ENCODE results near the gene KDM8. TPM values are rescaled to one million over a fixed set of nuclear protein-coding genes. Genes with fewer than 3 reads are reported as not detected.
A peak's percentile ranks its signal among the peaks of the same experiment; 100 is the strongest.

KDM8 gene
- total RNA-seq, 1 donor from 2014 or later, result 8.6 TPM

DNA sequence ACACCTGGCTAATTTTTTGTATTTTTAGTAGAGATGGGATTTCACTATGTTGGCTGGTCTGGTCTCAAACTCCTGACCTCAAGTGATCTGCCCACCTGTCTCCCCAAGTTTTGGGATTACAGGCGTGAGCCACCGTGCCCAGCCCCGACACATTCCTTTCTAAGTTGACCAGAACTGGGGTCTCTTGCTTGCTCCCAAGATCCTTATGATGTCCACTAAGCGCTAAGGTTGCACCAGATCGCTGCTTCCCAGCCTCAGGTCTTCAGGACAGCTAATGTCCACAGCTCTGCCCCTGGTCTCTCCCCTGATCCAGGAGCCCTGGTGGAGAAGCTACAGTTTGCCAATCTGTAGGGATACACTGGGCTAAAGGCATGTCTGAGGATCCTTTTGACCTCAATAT lies 35.7 kb downstream of the KDM8 start:
- H3K9me3 ChIP-seq, result no peaks in the 10 kb centered on the region
- TF ChIP-seq, protein P1, sequence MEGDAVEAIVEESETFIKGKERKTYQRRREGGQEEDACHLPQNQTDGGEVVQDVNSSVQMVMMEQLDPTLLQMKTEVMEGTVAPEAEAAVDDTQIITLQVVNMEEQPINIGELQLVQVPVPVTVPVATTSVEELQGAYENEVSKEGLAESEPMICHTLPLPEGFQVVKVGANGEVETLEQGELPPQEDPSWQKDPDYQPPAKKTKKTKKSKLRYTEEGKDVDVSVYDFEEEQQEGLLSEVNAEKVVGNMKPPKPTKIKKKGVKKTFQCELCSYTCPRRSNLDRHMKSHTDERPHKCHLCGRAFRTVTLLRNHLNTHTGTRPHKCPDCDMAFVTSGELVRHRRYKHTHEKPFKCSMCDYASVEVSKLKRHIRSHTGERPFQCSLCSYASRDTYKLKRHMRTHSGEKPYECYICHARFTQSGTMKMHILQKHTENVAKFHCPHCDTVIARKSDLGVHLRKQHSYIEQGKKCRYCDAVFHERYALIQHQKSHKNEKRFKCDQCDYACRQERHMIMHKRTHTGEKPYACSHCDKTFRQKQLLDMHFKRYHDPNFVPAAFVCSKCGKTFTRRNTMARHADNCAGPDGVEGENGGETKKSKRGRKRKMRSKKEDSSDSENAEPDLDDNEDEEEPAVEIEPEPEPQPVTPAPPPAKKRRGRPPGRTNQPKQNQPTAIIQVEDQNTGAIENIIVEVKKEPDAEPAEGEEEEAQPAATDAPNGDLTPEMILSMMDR (IDR thresholded peaks at IDR 0.05), result no peak
- peaks cover under 1% of the 10 kb centered on the region for H3K36me3 ChIP-seq
- H3K4me3 ChIP-seq, result no peak overlapping the region
- H3K27ac ChIP-seq, result peak overlapping the region; percentile 78
- no peaks in the 10 kb centered on the region for H3K27me3 ChIP-seq (ENCODE audit: low read depth)
- H3K4me1 ChIP-seq, result peaks cover 91% of the 10 kb centered on the region
- DNase-seq (peak; percentile 4), ATAC-seq (no peak)
- intact Hi-C loops (cut with DNase I), result no loop called here

DNA sequence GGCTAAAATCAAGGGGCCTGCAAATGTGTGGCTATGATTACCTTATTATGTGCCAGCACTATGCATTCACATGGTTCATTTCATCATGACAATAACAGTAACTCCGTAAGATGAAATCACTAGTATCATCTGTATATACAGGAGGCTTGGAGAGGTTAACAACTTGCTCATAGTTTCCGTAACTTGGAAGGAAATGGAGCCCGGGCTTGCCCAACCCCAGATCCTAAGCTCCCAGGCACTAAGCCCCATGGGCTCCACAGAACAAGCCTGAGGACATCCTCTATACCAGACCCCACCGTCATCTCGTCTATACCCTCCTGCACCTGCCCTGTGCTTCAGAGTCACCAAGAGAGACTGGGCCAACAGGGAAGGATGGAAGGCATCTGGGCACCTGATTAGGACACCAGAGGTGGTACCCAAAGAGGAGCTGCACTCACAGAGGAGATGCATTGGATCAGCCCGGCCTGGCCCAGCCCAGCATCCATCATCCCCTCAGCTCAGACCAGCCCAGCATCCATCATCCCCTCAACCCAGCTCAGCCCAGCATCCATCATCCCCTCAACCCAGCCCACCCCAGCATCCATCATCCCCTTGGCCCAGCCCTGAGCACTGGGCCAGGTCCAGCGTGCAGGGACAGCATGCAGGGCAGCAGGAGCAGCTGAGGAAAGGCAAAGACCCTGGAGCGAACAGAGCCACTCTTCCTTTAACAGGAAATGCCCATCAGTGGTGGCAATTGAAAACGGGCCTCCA lies 36.8 kb downstream of the KDM8 start:
- ATAC-seq, result no peak
- no peak overlapping the region for H3K4me3 ChIP-seq
- DNase-seq, result peak; percentile 19
- intact Hi-C loops (cut with DNase I), result no loop called here
- H3K27me3 ChIP-seq (ENCODE audit: low read depth), result no peaks in the 10 kb centered on the region
- peaks cover 91% of the 10 kb centered on the region for H3K4me1 ChIP-seq
- TF ChIP-seq, protein P1 (IDR thresholded peaks at IDR 0.05), result no peak
- no peaks in the 10 kb centered on the region for H3K36me3 ChIP-seq
- no peaks in the 10 kb centered on the region for H3K9me3 ChIP-seq
- H3K27ac ChIP-seq, result peak overlapping the region; percentile 80

DNA sequence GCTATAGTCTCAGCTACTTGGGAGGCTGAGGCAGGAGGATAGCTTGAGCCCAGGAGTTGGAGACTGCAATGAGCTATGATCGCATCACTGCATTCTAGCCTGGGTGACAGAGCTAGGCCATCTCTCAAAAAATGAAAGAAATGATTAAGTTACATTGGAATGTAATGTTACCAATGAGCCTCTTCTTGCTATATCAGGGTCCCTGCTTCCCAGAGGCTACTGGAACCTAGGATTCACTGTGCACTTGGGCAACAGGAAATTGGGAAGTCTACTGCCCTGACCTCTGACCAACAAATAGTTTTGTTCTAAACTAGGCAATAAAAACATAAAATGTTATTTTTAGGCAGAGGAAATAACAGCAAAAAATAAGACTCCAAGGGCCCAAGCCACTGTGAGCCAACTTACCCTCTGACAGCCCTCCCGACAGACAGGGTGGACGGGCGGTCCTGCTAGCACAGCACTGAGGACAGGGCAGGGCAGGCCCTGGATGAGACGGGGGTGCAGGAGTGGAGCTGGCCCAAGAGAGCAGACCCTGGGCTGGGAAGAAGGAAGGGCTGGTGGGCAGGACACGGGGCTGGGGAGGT lies 37.7 kb downstream of the KDM8 start:
- TF ChIP-seq, protein P1 (IDR thresholded peaks at IDR 0.05), result no peak
- intact Hi-C loops (cut with DNase I), result no loop called here
- Histone ChIP-seq H3K9me3 (no peaks in the 10 kb centered on the region), H3K4me1 (peaks cover 88% of the 10 kb centered on the region), H3K4me3 (no peak overlapping the region), H3K27ac (peak overlapping the region; percentile 80), H3K36me3 (no peaks in the 10 kb centered on the region), H3K27me3 (ENCODE audit: low read depth) (no peaks in the 10 kb centered on the region)
- ATAC-seq, result no peak
- DNase-seq, result peak; percentile 38

DNA sequence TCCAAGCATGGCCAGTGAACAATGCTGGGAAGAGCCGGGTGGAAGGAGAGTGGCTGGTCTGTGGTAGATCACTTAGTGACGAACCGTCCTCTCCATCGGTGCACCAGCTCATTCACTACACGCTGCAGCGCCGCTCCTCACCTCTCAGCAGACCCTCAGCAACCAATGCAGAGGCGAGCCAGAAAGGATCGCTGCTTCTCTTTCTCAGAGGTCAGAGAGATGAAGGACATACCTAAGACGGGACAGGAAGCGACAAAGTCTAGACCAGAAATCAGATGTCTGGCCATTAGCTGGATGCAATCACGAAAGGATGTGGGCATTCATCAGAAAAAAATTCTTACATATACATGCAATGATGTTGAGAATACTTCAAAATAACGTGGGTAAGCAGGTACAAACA lies 38.3 kb downstream of the KDM8 start:
- H3K4me1 ChIP-seq, result peaks cover 88% of the 10 kb centered on the region
- intact Hi-C loops (cut with DNase I), result no loop called here
- no peak for ATAC-seq

DNA sequence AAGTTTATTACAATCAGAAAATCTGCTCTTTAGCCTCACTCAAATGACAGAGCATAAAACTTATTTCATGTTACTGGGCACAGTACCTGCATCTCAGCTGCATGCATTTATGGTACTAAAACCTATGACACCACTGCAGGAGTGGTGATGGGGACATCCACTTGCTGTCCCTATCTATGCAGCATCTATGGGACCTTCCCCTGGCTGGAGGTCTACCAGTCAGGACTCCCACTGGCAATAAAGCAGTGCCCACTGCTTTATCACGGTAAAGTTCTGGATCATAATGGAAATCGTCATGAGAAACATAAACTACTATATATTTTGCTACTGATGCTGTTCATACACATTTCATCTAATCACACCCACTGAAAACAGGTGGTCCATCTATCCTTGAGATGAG lies 39.1 kb downstream of the KDM8 start:
- ATAC-seq (no peak), DNase-seq (no peak)
- H3K9me3 ChIP-seq, result no peaks in the 10 kb centered on the region
- TF ChIP-seq, protein P1 (IDR thresholded peaks at IDR 0.05), result no peak
- intact Hi-C loops (cut with DNase I), result no loop called here
- H3K36me3 ChIP-seq, result no peaks in the 10 kb centered on the region
- peaks cover 80% of the 10 kb centered on the region for H3K4me1 ChIP-seq
- H3K27ac ChIP-seq, result peak overlapping the region; percentile 80
- no peaks in the 10 kb centered on the region for H3K27me3 ChIP-seq (ENCODE audit: low read depth)
- peak overlapping the region; percentile 17 for H3K4me3 ChIP-seq

More for the DNA sequence above, 38.3 kb downstream of the KDM8 start:
- Histone ChIP-seq H3K27ac (peak overlapping the region; percentile 80), H3K9me3 (no peaks in the 10 kb centered on the region), H3K4me3 (no peak overlapping the region), H3K27me3 (ENCODE audit: low read depth) (no peaks in the 10 kb centered on the region), H3K36me3 (no peaks in the 10 kb centered on the region)
- TF ChIP-seq, protein P1 (IDR thresholded peaks at IDR 0.05), result no peak
- peak; percentile 19 for DNase-seq
